Measurements from ENCODE around the gene PRDM2.

The PRDM2 gene

DNA sequence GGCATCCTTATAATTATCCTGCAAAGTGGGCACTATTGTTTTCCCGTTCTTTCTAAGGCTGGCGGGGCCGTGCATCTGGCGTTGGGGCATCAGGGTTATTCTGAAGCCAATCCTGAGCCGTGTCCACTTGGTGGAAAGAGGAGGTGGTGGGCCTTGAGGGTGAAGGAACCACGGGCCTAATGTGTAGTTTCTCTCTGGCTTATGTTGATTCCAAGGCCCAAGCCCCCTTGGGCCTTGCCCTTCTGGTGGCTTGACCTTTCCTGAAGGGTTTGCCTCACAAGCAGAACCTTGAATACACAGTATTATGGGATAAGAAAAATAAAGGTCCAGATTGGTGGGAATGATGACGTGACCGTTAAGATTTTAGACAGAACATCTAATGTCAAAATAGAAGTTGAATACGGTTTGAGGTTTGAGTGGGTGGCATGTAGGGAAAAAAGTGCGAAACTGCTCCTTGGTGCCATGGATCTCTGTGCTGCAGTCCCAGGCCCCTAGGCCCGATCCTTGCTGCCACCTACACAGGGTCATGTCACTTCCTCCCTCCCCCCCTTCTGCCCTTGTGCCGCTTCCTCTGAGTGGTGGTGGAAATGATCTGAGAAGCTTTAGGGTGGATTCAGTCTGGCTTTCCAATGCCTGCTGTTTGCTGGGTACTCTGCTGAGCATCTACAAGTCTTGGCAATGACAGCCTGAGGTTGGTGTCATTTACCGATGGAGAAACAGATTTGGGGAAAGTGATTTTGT is 90.5 kb downstream of the PRDM2 start:
- no peak overlapping the region for H3K27ac Mint-ChIP-seq
- H3K27me3 Mint-ChIP-seq (ENCODE audit: low read depth): no peaks in the 10 kb centered on the region
- peaks cover 66% of the 10 kb centered on the region for H3K36me3 Mint-ChIP-seq (ENCODE audit: low read depth)
- no peaks in the 10 kb centered on the region for H3K9me3 Mint-ChIP-seq
- H3K4me1 Mint-ChIP-seq: no peaks in the 10 kb centered on the region
- no peak overlapping the region for H3K4me3 Mint-ChIP-seq
- TF ChIP-seq, protein P1, sequence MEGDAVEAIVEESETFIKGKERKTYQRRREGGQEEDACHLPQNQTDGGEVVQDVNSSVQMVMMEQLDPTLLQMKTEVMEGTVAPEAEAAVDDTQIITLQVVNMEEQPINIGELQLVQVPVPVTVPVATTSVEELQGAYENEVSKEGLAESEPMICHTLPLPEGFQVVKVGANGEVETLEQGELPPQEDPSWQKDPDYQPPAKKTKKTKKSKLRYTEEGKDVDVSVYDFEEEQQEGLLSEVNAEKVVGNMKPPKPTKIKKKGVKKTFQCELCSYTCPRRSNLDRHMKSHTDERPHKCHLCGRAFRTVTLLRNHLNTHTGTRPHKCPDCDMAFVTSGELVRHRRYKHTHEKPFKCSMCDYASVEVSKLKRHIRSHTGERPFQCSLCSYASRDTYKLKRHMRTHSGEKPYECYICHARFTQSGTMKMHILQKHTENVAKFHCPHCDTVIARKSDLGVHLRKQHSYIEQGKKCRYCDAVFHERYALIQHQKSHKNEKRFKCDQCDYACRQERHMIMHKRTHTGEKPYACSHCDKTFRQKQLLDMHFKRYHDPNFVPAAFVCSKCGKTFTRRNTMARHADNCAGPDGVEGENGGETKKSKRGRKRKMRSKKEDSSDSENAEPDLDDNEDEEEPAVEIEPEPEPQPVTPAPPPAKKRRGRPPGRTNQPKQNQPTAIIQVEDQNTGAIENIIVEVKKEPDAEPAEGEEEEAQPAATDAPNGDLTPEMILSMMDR (IDR thresholded peaks at IDR 0.05; ENCODE audit: unreplicated experiment in 3 of 3): no peak

DNA sequence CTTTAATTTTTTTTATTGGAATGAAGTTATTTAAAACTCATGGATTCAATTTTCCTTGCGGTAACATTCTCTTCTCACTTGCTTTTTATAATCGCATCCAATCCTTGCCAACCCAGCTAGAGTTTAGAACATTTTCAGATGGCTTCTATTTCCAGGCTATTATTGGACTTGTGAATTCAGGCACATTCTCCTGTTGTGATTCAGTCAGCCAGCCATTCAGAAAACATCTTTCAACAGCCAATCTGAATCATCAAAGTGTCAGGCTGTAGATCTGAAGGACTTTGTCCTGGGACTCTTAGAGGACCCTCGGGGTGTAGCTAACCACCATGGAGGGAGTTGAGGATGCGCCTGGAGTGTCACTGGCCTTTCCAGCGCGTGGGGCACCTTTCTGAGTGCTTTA is 92.4 kb downstream of the PRDM2 start:
- Mint-ChIP-seq H3K4me1 (no peaks in the 10 kb centered on the region), H3K27ac (no peak overlapping the region), H3K9me3 (no peaks in the 10 kb centered on the region), H3K4me3 (no peak overlapping the region), H3K36me3 (ENCODE audit: low read depth) (peaks cover 60% of the 10 kb centered on the region), H3K27me3 (ENCODE audit: low read depth) (no peaks in the 10 kb centered on the region)
- TF ChIP-seq, protein P1 (IDR thresholded peaks at IDR 0.05; ENCODE audit: unreplicated experiment in 3 of 3): no peak

DNA sequence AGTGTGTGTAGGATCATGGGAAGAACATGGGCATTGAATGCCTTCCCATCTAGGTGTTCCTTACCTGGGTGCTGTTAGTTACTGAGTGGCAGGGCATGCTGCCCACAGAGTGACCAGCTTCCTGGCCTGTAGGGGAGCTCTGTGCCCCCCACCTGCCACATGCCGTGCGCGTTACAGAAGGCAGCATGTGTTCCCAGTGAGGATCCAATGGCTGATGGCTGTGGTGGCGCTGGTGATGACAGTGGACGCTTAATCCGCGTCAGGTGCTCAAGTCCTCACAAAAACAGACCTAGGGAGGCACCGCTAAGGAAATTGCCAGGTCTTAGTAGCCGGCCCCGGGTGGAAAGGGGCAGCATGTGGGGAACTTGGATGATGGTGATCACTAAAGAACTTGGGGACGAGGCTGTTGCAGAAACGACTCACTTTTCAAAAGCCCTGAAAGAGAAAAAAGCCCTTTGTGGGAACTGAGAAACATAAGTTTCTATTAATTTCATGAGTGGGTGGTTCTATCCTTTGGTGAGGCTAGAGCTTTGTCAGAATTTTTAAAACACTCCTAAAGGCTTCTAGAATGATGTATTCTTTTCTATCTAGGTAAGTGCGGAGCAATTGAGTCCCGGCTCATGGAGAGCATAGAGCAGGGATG is 93.2 kb downstream of the PRDM2 start:
- peaks cover 52% of the 10 kb centered on the region for H3K36me3 Mint-ChIP-seq (ENCODE audit: low read depth)
- no peak overlapping the region for H3K27ac Mint-ChIP-seq
- TF ChIP-seq, protein P1 (IDR thresholded peaks at IDR 0.05; ENCODE audit: unreplicated experiment in 3 of 3): no peak
- no peaks in the 10 kb centered on the region for H3K9me3 Mint-ChIP-seq
- no peaks in the 10 kb centered on the region for H3K4me1 Mint-ChIP-seq
- H3K4me3 Mint-ChIP-seq: no peak overlapping the region
- H3K27me3 Mint-ChIP-seq (ENCODE audit: low read depth): no peaks in the 10 kb centered on the region

DNA sequence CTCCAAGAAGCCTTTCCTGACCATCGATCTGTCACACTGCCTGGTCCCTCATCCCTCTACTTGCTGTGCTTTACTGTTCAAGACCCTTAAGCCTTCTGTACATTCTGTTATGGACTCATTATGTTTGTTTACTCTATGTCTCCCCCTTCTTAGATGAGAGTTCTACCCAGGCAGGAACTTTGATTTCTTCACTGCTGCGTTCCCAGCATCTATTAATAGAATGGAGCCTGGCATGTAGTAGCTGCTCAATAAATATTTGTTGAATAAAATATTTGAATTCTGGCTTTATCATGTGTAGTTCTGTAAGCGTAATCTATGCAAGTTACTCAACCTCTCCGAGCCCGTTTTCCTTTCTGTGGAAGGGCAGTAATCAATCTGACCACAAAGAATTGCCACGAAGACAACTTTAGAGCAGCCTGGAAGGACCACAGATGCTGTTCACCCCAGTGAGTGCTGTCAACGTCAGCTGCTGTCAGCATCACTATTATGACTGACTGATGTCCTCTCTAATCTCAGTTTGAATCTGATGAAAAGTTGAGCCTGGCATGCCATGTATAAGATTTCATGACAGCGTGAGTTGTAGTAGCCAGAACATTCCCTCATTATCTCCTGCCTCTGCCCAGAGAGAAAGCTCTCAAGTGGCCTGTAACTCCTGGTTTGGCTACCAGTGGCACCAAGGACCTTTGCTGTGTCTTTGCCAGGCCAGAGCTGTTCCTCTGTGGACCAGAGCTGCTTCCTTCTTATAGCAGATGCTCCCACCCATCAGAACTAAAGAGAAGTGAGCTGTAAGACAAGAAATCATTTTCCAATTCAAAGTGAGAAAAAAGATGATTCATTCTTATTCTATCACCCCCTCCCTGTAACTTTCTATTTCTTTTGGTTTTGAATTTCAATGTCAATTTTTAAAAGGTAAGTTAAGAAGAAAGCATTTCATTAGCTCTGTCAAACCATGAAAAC is 94.5 kb downstream of the PRDM2 start:
- Mint-ChIP-seq H3K27ac (no peak overlapping the region), H3K27me3 (ENCODE audit: low read depth) (no peaks in the 10 kb centered on the region), H3K4me3 (no peak overlapping the region), H3K9me3 (no peaks in the 10 kb centered on the region), H3K4me1 (no peaks in the 10 kb centered on the region), H3K36me3 (ENCODE audit: low read depth) (peaks cover 46% of the 10 kb centered on the region)
- TF ChIP-seq, protein P1 (IDR thresholded peaks at IDR 0.05; ENCODE audit: unreplicated experiment in 3 of 3): no peak

DNA sequence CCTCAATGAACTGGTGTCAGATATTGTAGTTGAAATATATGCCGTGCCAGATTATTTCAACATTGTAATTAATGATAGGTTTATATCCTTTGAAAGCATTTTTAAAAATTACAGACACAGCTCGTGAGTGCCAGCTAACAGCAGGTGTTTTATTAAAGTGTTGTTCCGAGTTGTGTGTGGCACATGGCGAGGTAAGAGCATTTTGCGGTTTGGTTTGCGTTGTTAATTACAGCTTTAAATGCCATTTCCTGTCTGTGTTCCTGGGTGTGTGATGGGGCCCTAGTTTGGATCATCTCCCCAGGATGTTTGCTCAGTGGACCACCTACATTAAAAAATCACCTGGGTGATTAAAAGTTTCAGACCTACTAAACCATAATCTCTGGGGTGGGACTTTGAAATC is 97.4 kb downstream of the PRDM2 start:
- Mint-ChIP-seq H3K27ac (no peak overlapping the region), H3K27me3 (ENCODE audit: low read depth) (peaks cover 4% of the 10 kb centered on the region), H3K4me1 (no peaks in the 10 kb centered on the region), H3K9me3 (no peaks in the 10 kb centered on the region), H3K36me3 (ENCODE audit: low read depth) (peaks cover 31% of the 10 kb centered on the region), H3K4me3 (no peak overlapping the region)
- TF ChIP-seq, protein P1 (IDR thresholded peaks at IDR 0.05; ENCODE audit: unreplicated experiment in 3 of 3): no peak

All from nephron (organoid).